ENCODE data around the gene SARS1.
"Not testable (repeated sequence)": the region's sequence is repeated elsewhere in the genome, so short reads cannot be mapped to it uniquely, and the experiment has no call there.

SARS1 gene

GRCh38 chr1:109213824-109214693 lies at the start of gene SARS1:
TSS of gene SARS1 (plus strand) at chr1:109213918. CDS start at chr1:109213993, 75 bp downstream.
- peak; percentile 73 to 84 (median 77) for DNase-seq (ENCODE audit: low read depth in 2 of 3, low spot score in 1 of 3)

GRCh38 chr1:109164538-109164937 lies 49.2 kb upstream of the SARS1 start:
- no peak for DNase-seq (ENCODE audit: low read depth in 2 of 3, low spot score in 1 of 3)

- no peak for DNase-seq (ENCODE audit: low read depth in 2 of 3, low spot score in 1 of 3)
These were observed 46.7 kb upstream of the SARS1 start for GRCh38 chr1:109167001-109167506.

DNA sequence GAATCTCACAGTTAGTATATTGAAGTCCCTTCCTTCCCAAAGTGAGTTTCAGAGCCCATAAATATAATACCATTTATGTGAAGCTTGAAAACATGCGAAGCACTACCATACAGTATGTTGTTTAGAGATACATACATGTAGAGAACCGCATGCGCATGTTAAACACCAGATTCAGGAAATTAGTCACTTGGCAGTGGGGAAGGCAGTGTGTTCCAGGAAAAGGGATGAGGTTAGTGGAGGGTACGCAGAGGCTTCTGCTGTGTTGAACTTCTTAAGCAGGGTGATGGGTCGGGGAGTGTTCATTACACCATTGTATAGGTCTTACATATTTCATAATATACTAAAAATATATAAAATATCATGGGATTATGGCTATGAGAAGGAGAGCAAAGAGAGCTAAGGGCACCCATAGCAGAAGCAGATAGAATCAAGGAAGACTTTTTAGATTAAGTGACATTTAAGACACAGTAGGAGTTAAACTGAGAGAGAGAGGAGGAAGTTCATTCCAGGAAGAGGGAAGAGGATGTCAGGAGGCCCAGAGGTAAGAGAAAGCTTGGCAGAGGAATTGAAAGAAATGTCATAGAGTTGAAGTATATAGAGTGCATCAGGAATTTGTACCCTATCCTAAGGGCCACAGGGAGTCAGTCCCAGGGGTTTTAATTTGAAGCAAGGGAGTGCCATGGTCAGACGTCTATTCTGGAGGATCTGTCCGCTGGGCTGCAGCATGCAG lies 43.5 kb upstream of the SARS1 start:
- no peak for DNase-seq (ENCODE audit: low read depth in 2 of 3, low spot score in 1 of 3)

GRCh38 chr1:109171646-109172045 lies 42.1 kb upstream of the SARS1 start:
- no peak for DNase-seq (ENCODE audit: low read depth in 2 of 3, low spot score in 1 of 3)

GRCh38 chr1:109176349-109176748 lies 37.4 kb upstream of the SARS1 start:
- DNase-seq (ENCODE audit: low read depth in 2 of 3, low spot score in 1 of 3) = not testable (repeated sequence)

- DNase-seq (ENCODE audit: low read depth in 2 of 3, low spot score in 1 of 3) = not testable (repeated sequence)
These were observed 33.0 kb upstream of the SARS1 start for GRCh38 chr1:109180715-109181084.

DNA sequence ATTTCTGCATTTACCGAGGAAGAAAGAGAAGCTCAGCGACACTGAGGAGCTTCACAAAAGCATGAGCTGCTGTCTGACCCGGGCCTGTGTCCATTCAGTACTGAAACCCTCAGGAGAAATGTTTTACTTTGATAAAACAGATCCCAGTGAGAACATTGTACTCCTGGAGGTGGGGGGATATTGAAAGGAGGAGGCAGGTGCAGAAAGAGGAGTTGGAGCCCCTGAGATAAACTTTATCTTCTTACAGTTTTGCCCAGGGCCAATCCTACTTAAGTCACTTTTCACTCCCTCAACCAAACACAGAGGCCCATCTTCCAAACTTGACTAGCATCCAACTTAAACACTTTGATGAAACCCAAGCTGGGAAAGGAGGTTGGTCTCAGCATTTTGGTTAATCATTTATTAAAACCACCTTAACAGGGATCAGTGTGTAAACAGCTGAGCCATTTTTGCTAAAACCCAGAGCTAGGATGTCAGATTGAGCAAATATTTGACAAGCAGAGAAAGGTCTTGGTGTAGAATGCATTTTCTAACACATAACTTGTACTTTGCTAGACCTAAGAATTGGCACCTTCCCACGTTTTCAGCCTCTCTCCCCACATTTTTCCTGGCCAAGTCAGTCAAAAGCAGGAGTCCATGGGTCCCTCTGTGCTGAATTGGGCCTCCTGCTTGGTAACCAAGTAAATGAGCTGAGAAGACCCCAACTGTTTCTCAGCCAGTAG lies 32.5 kb upstream of the SARS1 start:
- DNase-seq (ENCODE audit: low read depth in 2 of 3, low spot score in 1 of 3) = no peak

DNA sequence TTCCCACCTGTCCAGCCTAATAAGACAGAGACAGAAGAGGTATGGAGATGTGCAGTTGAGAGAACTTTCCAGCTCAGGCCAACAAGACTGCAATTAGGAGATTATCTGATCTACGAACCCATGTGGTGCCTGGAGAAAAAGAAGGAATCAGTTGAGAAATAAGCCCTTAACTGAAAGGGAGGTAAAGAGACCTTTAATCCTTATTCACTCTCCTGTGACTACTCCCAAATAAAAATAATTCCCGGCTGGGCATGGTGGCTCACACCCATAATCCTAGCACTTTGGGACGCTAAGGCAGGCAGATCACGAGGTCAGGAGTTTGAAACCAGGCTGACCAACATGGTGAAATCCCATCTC lies 31.9 kb upstream of the SARS1 start:
- DNase-seq (ENCODE audit: low read depth in 2 of 3, low spot score in 1 of 3) = no peak

- no peak for DNase-seq (ENCODE audit: low read depth in 2 of 3, low spot score in 1 of 3)
These were observed 30.5 kb upstream of the SARS1 start for GRCh38 chr1:109183058-109183738.

DNA sequence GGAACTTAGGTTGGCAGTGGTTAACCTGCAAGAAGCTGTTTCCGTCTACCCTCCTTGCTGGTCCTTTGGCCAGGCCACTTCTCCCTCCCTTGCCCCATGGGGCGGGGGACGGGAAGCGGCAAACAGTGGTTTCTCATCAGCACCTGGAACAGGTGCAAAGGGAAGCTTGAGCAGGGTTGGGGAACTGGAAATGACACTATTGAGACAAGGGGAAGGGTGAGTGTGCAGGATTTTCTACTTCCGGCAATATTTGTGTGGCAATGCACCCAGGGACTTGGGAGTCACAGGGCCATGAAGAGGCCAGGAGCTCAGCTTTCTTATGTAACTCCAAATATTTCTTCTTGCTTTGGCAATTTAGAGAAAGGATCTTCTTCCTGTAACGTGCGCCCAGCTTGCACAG lies 29.0 kb upstream of the SARS1 start:
- no peak for DNase-seq (ENCODE audit: low read depth in 2 of 3, low spot score in 1 of 3)

- no peak for DNase-seq (ENCODE audit: low read depth in 2 of 3, low spot score in 1 of 3)
These were observed 28.4 kb upstream of the SARS1 start for GRCh38 chr1:109185357-109185756.

- no peak for DNase-seq (ENCODE audit: low read depth in 2 of 3, low spot score in 1 of 3)
These were observed 27.6 kb upstream of the SARS1 start for GRCh38 chr1:109185990-109186732.

GRCh38 chr1:109186733-109187086 lies 27.0 kb upstream of the SARS1 start:
- DNase-seq (ENCODE audit: low read depth in 2 of 3, low spot score in 1 of 3) = no peak

DNA sequence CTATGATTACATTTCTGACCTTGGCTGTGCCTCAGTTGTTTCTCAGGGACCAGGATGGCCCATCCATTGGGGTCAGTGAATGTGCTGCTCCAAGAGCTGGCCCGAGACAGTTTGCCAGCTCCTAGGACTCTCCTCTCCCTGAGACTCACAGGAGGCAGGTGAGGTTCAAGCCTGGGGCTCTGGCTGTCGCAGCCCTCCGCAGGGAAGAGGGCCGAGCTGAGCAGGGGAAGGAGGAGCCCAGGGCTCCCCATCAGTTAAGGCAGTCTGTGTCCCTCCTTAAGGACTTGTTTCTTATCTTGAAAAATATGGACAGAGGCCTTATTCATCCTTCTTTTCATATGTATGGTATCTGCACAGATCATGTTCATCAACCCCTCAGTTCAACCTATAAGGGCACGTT lies 26.6 kb upstream of the SARS1 start:
- DNase-seq (ENCODE audit: low read depth in 2 of 3, low spot score in 1 of 3) = no peak

GRCh38 chr1:109188200-109188599 lies 25.5 kb upstream of the SARS1 start:
- DNase-seq (ENCODE audit: low read depth in 2 of 3, low spot score in 1 of 3) = no peak

DNA sequence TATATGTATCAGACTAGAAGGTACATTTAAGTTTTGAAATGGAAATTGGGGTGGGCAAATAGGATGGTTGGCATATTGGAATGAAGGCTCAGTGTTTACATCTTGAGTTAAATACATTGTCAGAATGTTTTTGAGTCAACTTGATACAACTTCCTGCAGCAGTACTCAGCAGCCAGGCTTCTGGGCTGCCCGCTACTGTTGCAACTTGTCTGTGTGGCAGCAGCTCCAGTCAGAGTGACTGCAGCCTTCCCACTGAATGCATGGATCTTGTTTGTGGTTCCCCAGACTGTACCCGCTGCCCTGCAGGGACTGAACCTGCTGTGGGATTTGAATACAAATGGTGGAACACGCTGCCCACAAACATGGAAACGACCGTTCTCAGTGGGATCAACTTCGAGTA lies 24.9 kb upstream of the SARS1 start:
- no peak for DNase-seq (ENCODE audit: low read depth in 2 of 3, low spot score in 1 of 3)

DNA sequence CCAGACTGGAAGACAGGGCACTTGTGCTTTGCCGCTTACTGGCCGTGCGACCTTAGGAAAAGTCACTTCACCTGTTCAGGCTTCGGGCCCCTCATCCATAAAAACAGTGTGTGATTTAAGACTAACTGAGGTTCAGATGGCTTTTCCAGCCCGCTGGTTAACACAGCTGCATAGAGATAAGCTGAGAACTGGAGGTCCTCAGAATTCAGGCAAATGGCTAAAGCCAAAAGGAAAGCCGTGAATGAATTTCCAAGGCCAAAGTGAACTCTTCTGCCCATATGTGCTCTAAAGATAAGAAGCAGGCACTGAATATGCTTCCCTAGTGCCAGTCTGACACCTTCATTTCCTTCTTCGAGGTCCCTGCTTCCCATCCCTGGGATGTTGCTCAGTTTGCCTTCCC lies 23.5 kb upstream of the SARS1 start:
- DNase-seq (ENCODE audit: low read depth in 2 of 3, low spot score in 1 of 3) = no peak

- DNase-seq (ENCODE audit: low read depth in 2 of 3, low spot score in 1 of 3) = no peak
These were observed 22.3 kb upstream of the SARS1 start for GRCh38 chr1:109191377-109191776.

- DNase-seq (ENCODE audit: low read depth in 2 of 3, low spot score in 1 of 3) = no peak
These were observed 21.8 kb upstream of the SARS1 start for GRCh38 chr1:109191891-109192290.
